GM21515 (cell line): ENCODE measurements around the gene CD2AP.
"Not testable (repeated sequence)": the region's sequence is repeated elsewhere in the genome, so short reads cannot be mapped to it uniquely, and the experiment has no call there.

Experiments used
- ATAC-seq: cut with Tn5 transposase; IDR thresholded peaks from one replicate; pipeline ENCODE4 v1.9.1; 2021; ENCODE audit not compliant: unreplicated experiment

The CD2AP gene

GRCh38 chr6:47495954-47496545 is 18.5 kb downstream of the CD2AP start:
- no peak for ATAC-seq

DNA sequence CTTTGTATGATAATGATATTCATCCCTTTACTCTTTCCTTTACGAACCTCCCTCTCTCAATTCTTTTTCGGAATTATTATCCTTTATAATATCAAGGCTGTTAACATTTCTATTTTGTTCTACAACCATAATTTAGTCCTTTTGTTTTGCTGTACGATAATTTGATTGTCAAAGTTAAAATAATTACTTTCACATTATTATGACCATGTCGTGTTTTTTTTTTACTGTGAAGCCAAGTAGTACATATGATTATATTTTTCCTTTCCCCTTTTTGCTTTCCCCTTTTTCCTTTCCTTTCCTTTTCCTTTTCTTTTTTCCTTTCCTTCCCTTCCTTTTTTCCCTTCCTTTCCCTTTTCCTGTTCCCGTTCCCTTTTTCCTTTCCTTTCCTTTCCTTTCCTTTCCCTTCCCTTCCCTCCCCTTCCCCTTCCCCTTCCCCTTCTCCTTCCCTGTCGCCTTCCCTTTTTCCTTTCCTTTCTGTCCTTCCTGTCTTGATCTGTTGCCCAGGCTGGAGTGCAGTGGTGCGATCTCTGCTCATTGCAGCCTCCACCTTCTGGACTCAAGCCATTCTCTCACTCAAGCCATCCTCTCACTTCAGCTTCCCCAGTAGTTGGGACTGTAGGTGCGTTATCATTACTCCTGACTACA is 19.5 kb downstream of the CD2AP start:
- ATAC-seq = no peak

DNA sequence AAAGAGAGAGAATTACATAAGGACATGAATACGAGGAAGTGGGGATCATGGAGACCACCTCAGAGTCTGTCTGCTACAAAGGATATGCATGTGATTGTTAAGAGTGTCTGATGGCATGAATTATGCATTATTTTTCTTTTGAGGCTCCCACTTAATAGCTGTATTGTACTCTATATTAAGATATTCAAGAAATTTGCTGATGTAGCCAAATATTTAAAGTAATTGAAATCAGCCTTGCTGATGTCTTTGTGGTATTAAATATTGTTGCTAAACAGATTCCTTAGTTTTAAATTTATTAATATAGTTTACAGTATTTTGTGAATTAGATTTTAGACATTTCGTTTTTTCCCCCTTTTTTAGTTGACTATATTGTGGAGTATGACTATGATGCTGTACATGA is 25.3 kb downstream of the CD2AP start:
- ATAC-seq = no peak

GRCh38 chr6:47509937-47510336 is 32.3 kb downstream of the CD2AP start:
- no peak for ATAC-seq

- no peak for ATAC-seq
Observed at GRCh38 chr6:47512872-47513271, 35.3 kb downstream of the CD2AP start.

GRCh38 chr6:47519279-47519678 is 41.7 kb downstream of the CD2AP start:
- ATAC-seq = no peak

- ATAC-seq = no peak
Observed at GRCh38 chr6:47520282-47520681, 42.7 kb downstream of the CD2AP start.

GRCh38 chr6:47521961-47522360 is 44.4 kb downstream of the CD2AP start:
- no peak for ATAC-seq

DNA sequence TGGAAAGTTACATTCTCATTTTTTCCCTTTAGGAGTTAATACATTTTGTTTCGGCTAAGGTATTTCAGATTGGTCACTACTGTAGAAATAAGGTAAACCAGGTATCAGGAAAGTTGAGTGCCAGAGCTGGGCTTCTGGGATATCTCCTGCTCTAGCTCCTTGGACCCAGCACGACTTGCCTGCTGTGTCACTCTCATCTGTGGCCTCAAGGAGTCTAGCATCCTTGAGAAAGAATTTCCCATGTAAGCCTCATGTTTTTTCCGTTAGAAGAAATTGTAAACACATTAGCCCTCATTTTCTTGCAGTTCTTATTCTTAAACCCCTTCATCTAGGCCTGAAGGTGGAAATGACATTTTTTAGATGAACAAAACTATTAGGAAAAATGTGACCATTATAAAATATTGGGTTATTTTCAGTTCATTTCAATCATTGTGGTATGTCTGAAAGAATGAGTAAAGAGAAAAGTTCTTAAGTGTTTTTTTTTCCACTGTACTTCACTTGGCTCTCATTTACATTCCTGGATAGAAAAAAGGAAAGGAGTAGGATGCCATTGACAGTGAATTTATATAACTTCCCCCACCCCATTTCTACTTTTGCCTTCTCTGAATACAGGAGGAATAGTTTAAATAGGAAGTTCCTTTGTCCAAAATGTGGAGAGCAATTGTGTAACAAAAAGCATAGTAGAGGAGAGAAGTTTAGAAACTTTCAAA is 46.7 kb downstream of the CD2AP start:
- no peak for ATAC-seq

GRCh38 chr6:47525330-47526057 is 47.9 kb downstream of the CD2AP start:
- no peak for ATAC-seq

GRCh38 chr6:47527274-47527673 is 49.7 kb downstream of the CD2AP start:
- no peak for ATAC-seq

GRCh38 chr6:47529734-47530133 is 52.1 kb downstream of the CD2AP start:
- ATAC-seq = no peak

DNA sequence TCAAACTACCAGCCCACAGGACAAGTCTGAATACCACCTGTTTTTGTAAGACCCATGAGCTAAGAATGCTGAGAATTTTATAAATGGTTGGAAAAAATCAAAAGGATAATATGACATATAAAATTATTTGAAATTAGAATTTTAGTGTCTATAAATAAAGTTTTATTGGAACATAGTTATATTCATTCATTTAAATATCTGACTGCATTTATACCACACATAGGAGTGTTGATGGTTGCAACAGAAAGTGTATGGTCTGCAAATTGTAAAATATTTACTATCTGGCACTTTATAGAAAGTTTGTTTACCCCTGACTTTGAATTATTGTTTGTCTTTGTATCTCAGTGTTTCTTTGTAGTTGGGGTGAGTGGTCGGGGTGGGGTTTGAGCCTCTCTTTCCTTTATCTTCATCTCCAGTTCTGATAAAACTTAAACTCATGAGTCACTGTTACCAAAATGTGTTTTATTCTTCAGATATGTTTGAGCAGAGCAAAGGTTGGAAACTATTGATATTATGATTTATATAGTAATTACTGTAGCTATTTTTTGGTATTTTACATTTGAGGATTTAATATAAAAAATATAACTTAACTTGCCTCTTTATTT is 55.5 kb downstream of the CD2AP start:
- ATAC-seq = no peak

GRCh38 chr6:47534063-47534462 is 56.5 kb downstream of the CD2AP start:
- ATAC-seq = no peak

DNA sequence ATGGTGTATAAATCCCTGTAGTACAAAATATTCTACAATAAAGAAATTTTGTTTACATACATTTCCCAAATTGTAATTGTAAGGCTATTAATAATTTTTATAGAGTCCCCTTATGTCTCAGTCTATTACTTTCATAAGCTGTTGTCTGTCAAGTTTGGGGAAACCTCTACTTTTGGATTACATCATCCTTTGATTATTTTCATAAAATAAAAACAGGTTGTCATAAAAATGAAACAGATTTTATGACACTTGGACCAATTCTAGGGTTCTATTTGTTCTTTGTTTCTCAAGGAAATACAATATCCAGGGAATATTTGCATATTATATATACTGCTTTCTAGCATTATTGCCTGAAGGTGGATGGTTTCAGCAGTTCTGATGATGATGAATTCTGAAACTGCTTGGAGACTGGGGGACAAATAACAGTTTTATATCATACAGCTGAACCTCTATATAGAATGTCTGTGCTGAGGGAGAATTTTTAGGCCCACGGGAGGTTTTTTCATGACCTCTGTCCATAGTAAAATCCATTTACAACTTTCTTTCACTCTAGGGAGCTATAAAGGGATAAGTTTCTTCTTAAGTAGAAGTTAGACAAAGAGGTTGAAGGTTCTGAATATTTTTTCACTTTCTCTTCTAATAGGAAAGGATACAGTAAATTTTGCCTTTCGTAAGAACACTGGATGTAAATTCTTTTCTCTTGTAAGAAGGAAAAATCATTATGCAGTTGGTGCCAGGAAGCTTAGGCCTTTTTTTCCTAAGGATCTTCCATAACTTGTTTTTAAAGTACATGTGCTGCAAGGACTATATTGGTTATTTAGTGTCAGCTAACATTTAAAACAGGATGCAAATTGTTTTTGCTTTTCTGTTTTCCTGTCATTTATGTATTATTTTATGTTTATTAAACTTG is 58.0 kb downstream of the CD2AP start:
- ATAC-seq = no peak

DNA sequence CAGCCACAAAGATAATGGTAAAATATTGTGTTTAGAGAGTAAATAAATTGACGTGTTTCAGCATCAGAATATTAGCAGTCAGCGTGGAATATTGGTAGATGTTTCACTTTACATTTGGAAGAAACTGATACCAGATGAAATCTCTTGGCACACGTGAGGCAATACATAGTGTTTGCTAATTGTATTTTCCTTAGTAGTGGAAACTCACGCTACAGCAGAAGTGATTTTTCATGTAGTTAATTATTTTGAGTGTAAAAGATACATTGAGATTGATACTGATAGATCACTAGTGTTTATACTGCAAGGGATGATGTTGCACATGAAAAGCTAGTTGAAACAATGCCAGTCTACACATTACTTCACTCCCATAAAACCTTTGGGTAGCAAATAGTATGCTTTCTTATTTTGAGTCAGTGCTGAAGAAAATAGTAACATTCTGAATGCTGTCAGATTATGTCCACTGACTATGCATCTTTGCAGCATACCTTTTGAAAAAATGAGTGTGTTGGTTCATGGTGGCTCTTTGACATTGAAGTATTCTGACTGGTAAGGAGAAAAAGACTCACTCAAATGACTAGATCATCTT is 59.3 kb downstream of the CD2AP start:
- no peak for ATAC-seq

GRCh38 chr6:47545223-47545622 is 67.6 kb downstream of the CD2AP start:
- ATAC-seq = no peak

GRCh38 chr6:47551670-47552069 is 74.1 kb downstream of the CD2AP start:
- no peak for ATAC-seq

- ATAC-seq = no peak
Observed at GRCh38 chr6:47552319-47552718, 74.7 kb downstream of the CD2AP start.

- not testable (repeated sequence) for ATAC-seq
Observed at GRCh38 chr6:47553243-47553642, 75.7 kb downstream of the CD2AP start.
